GM21381 (cell line): ENCODE results near the gene SLC37A2.

Experiments used
- ATAC-seq: cut with Tn5 transposase; IDR thresholded peaks from one replicate; pipeline ENCODE4 v1.9.1; 2021; ENCODE audit warnings: mild to moderate bottlenecking, moderate library complexity; ENCODE audit not compliant: unreplicated experiment

SLC37A2 gene

GRCh38 chr11:125108469-125108868 lies 45.4 kb downstream of the SLC37A2 start:
- ATAC-seq, result no peak

- no peak for ATAC-seq
These were observed 47.4 kb downstream of the SLC37A2 start for GRCh38 chr11:125110506-125110905.

GRCh38 chr11:125111001-125111342 lies 47.9 kb downstream of the SLC37A2 start:
- peak; percentile 1 for ATAC-seq

- peak; percentile 97 for ATAC-seq
These were observed 48.5 kb downstream of the SLC37A2 start, which contains the start of gene TMEM218 for GRCh38 chr11:125111343-125112207. TMEM218 (minus strand) TSS chr11:125111626; CDS start chr11:125102241, 9,385 bp downstream.

GRCh38 chr11:125112208-125112604 lies 49.1 kb downstream of the SLC37A2 start:
- ATAC-seq, result no peak

- ATAC-seq, result no peak
These were observed 51.4 kb downstream of the SLC37A2 start for GRCh38 chr11:125114518-125114917.

- ATAC-seq, result no peak
These were observed 54.3 kb downstream of the SLC37A2 start for GRCh38 chr11:125117429-125117828.

GRCh38 chr11:125123194-125123946 lies 60.3 kb downstream of the SLC37A2 start:
- ATAC-seq, result no peak

DNA sequence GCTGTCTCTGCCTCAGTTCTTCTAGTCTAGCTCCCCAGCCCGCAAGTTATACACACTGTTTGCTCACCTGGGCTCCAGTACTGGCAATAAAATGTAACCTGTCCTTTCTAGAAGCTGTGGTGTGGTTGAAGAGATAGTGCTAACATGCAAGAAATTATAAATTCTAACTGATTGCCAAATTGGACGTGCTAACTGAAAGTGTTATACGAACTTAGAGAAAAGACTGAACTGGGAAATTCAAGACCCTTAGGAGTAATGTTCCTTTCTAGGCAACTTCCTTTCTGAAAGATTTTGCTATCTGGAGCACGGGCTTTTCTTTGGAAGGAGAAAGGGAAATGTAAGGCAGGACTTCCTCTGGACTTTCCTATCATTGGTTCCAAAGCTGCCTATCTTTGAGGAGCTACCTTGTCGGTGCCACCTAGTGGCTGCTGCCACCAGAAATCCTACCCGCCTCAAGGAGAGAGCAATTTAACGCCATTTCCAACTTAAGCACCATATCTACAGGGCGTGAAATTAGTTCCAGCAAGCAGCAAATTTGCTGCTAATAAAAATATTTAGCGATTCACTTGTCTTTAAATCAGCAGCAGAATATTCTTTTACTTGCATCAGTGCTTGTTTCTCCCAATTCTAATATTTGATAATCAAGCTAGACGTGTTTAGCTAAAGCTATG lies 61.0 kb downstream of the SLC37A2 start:
- no peak for ATAC-seq

GRCh38 chr11:125124618-125124992 lies 61.5 kb downstream of the SLC37A2 start:
- ATAC-seq, result no peak

GRCh38 chr11:125128450-125128849 lies 65.3 kb downstream of the SLC37A2 start:
- no peak for ATAC-seq

- ATAC-seq, result no peak
These were observed 66.3 kb downstream of the SLC37A2 start for GRCh38 chr11:125129316-125129993.

- no peak for ATAC-seq
These were observed 69.0 kb downstream of the SLC37A2 start for GRCh38 chr11:125132071-125132470.

GRCh38 chr11:125132596-125132995 lies 69.5 kb downstream of the SLC37A2 start:
- ATAC-seq, result no peak

GRCh38 chr11:125136001-125136400 lies 72.9 kb downstream of the SLC37A2 start:
- ATAC-seq, result no peak

- no peak for ATAC-seq
These were observed 75.9 kb downstream of the SLC37A2 start for GRCh38 chr11:125138966-125139365.

DNA sequence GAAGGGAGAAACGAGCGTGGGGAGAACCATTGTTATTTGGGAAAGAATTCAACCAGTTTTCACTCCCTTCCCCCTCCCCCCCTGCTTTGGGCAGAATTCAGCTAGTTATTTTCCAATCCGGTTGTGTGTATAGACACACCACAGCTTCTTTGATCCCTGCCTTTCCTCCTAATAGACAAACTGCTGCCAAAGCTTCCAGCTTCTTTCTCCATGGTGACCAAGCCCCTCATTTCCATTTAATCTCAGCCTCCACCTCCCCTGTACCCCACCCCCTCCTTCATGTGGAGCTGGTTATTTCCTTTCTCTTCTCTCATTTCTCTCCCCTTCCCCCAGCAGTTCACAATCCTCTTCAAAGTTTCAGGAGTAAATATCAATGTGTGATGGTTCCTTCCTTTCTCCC lies 76.7 kb downstream of the SLC37A2 start:
- no peak for ATAC-seq
